Measurements from ENCODE around the gene STPG3. TPM values are rescaled to one million over a fixed set of nuclear protein-coding genes. Genes with fewer than 3 reads are reported as not detected.

STPG3 gene
- not detected for polyA plus RNA-seq (2013, experiment 1 of 2)
- polyA plus RNA-seq (2013, experiment 2 of 2) = not detected

GRCh38 chr9:137251194-137251461 lies at the start of gene STPG3:
Gene STPG3, plus strand, starts transcription at chr9:137251286. Its CDS starts 1 bp downstream, at chr9:137251287.
- peaks cover 31% of the 10 kb centered on the region for H3K4me1 ChIP-seq (ENCODE audit: control insufficient read depth, insufficient read depth, low read depth, low read length)
- no peak for DNase-seq
- no peaks in the 10 kb centered on the region for H3K9me3 ChIP-seq (ENCODE audit: control insufficient read depth, low read length)
- no peak within 1 kb of the TSS for H4K8ac ChIP-seq (ENCODE audit: low read length)
- H2BK5ac ChIP-seq (ENCODE audit: low read depth, low read length, poor library complexity, severe bottlenecking) = no peak within 1 kb of the TSS
- H3K23ac ChIP-seq (ENCODE audit: low read length in 2 of 2) = no peak within 1 kb of the TSS
- H3K4me2 ChIP-seq (ENCODE audit: low read length, poor library complexity, severe bottlenecking) = no peak within 1 kb of the TSS
- peaks cover 2% of the 10 kb centered on the region for H3K79me1 ChIP-seq (replicated peaks; ENCODE audit: low read length, poor library complexity, severe bottlenecking)
- H3K27me3 ChIP-seq (ENCODE audit: control insufficient read depth in 1 of 2, insufficient read depth in 1 of 2, low read length in 2 of 2) = peaks cover 0 to 7% of the 10 kb centered on the region in 2 experiments
- H3K9ac ChIP-seq (ENCODE audit: low read length) = no peak within 1 kb of the TSS
- peak within 1 kb of the TSS in 1 of 2 experiments; percentile 11 for H2BK12ac ChIP-seq (ENCODE audit: low read length in 2 of 2)
- no peak within 1 kb of the TSS for H3K14ac ChIP-seq (ENCODE audit: low read length in 2 of 2)
- no peak within 1 kb of the TSS for H3K18ac ChIP-seq (ENCODE audit: low read depth in 1 of 2, low read length in 2 of 2)
- peak within 1 kb of the TSS in 1 of 2 experiments; percentile 7 for H3K4me3 ChIP-seq (ENCODE audit: insufficient read depth in 1 of 2, low read depth in 1 of 2, low read length in 2 of 2)
- H2BK120ac ChIP-seq (ENCODE audit: low read depth, low read length) = no peak within 1 kb of the TSS
- no peak within 1 kb of the TSS for H2AFZ ChIP-seq (ENCODE audit: low read depth, low read length)
- H2AK5ac ChIP-seq (ENCODE audit: low read length, severe bottlenecking) = no peak within 1 kb of the TSS
- peaks cover 0 to 6% of the 10 kb centered on the region in 2 experiments for H3K36me3 ChIP-seq (ENCODE audit: control insufficient read depth in 1 of 2, insufficient read depth in 2 of 2, low read depth in 1 of 2, low read length in 2 of 2)
- whole genome bisulfite sequencing = 75% methylated on average over 4 of the region's 4 CpGs
- no peak within 1 kb of the TSS for H3K27ac ChIP-seq (ENCODE audit: low read length, poor library complexity, severe bottlenecking)
- peak within 1 kb of the TSS; percentile 33 for H2BK15ac ChIP-seq (ENCODE audit: low read depth, poor library complexity, severe bottlenecking)
- H3K4ac ChIP-seq (ENCODE audit: low read depth in 1 of 2, low read length in 2 of 2) = no peak within 1 kb of the TSS
- H4K91ac ChIP-seq (ENCODE audit: low read length) = no peak within 1 kb of the TSS

DNA sequence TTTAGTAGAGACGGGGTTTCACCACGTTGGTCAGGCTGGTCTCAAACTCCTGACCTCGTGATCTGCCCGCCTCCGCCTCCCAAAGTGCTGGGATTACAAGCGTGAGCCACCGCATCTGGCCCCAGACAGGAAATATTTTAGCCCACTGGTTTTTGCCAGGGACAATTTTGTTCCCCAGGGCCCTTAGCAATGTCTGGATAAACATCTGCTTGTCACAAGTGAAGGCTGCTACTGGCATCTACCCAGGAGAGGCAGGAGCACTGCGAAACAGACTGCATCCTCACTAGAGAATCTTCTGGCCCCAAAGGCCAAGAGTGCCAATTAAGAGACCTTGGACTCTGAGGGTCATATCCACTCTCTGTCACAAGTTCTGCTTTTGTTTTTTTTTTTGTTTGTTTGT lies 48.1 kb upstream of the STPG3 start:
- no peak overlapping the region for H4K91ac ChIP-seq (ENCODE audit: low read length)
- H3K4me1 ChIP-seq (ENCODE audit: control insufficient read depth, insufficient read depth, low read depth, low read length) = peaks cover 48% of the 10 kb centered on the region
- 88% methylated on average over 8 of the region's 8 CpGs for WGBS
- no peak overlapping the region for H3K27ac ChIP-seq (ENCODE audit: low read length, poor library complexity, severe bottlenecking)
- no peak overlapping the region for H4K8ac ChIP-seq (ENCODE audit: low read length)
- no peak overlapping the region for H3K14ac ChIP-seq (ENCODE audit: low read length in 2 of 2)
- H3K4me2 ChIP-seq (ENCODE audit: low read length, poor library complexity, severe bottlenecking) = no peak overlapping the region
- H3K79me1 ChIP-seq (replicated peaks; ENCODE audit: low read length, poor library complexity, severe bottlenecking) = peaks cover 32% of the 10 kb centered on the region
- H2BK15ac ChIP-seq (ENCODE audit: low read depth, poor library complexity, severe bottlenecking) = no peak overlapping the region
- peaks cover 12 to 14% of the 10 kb centered on the region in 2 experiments for H3K36me3 ChIP-seq (ENCODE audit: control insufficient read depth in 1 of 2, insufficient read depth in 2 of 2, low read depth in 1 of 2, low read length in 2 of 2)
- H3K9ac ChIP-seq (ENCODE audit: low read length) = no peak overlapping the region
- no peak overlapping the region for H2AFZ ChIP-seq (ENCODE audit: low read depth, low read length)
- H2BK120ac ChIP-seq (ENCODE audit: low read depth, low read length) = no peak overlapping the region
- H3K4me3 ChIP-seq (ENCODE audit: insufficient read depth in 1 of 2, low read depth in 1 of 2, low read length in 2 of 2) = no peak overlapping the region
- no peak overlapping the region for H2AK5ac ChIP-seq (ENCODE audit: low read length, severe bottlenecking)
- H3K23ac ChIP-seq (ENCODE audit: low read length in 2 of 2) = no peak overlapping the region
- H3K4ac ChIP-seq (ENCODE audit: low read depth in 1 of 2, low read length in 2 of 2) = no peak overlapping the region
- no peak overlapping the region for H3K18ac ChIP-seq (ENCODE audit: low read depth in 1 of 2, low read length in 2 of 2)
- DNase-seq = no peak
- no peaks in the 10 kb centered on the region for H3K27me3 ChIP-seq (ENCODE audit: control insufficient read depth in 1 of 2, insufficient read depth in 1 of 2, low read length in 2 of 2)
- H2BK12ac ChIP-seq (ENCODE audit: low read length in 2 of 2) = no peak overlapping the region
- no peak overlapping the region for H2BK5ac ChIP-seq (ENCODE audit: low read depth, low read length, poor library complexity, severe bottlenecking)
- H3K9me3 ChIP-seq (ENCODE audit: control insufficient read depth, low read length) = no peaks in the 10 kb centered on the region

DNA sequence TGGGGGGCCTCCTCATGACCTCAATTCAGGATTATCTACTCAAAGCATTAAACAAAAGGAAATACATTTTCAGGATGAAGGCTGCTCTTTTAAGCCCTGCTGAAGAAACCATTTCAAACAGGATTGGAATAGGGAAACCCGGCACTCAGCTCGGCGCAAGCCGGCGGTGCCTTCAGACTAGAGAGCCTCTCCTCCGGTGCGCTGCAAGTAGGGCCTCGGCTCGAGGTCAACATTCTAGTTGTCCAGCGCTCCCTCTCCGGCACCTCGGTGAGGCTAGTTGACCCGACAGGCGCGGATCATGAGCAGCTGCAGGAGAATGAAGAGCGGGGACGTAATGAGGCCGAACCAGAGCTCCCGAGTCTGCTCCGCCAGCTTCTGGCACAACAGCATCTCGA lies 46.4 kb upstream of the STPG3 start:
- Histone ChIP-seq H3K14ac (ENCODE audit: low read length in 2 of 2) (peak overlapping the region in 1 of 2 experiments; percentile 30), H2BK120ac (ENCODE audit: low read depth, low read length) (no peak overlapping the region), H3K4me1 (ENCODE audit: control insufficient read depth, insufficient read depth, low read depth, low read length) (peaks cover 32% of the 10 kb centered on the region), H4K8ac (ENCODE audit: low read length) (peak overlapping the region; percentile 98), H3K36me3 (ENCODE audit: control insufficient read depth in 1 of 2, insufficient read depth in 2 of 2, low read depth in 1 of 2, low read length in 2 of 2) (peaks cover 19 to 23% of the 10 kb centered on the region in 2 experiments), H2BK15ac (ENCODE audit: low read depth, poor library complexity, severe bottlenecking) (no peak overlapping the region), H3K4me3 (ENCODE audit: insufficient read depth in 1 of 2, low read depth in 1 of 2, low read length in 2 of 2) (peak overlapping the region; percentile 89 to 96), H3K18ac (ENCODE audit: low read depth in 1 of 2, low read length in 2 of 2) (no peak overlapping the region), H2BK5ac (ENCODE audit: low read depth, low read length, poor library complexity, severe bottlenecking) (no peak overlapping the region), H2AFZ (ENCODE audit: low read depth, low read length) (no peak overlapping the region), H3K79me1 (replicated peaks; ENCODE audit: low read length, poor library complexity, severe bottlenecking) (peaks cover 33% of the 10 kb centered on the region), H2BK12ac (ENCODE audit: low read length in 2 of 2) (peak overlapping the region in 1 of 2 experiments; percentile 19), H3K9me3 (ENCODE audit: control insufficient read depth, low read length) (no peaks in the 10 kb centered on the region), H3K23ac (ENCODE audit: low read length in 2 of 2) (peak overlapping the region in 1 of 2 experiments; percentile 91), H2AK5ac (ENCODE audit: low read length, severe bottlenecking) (no peak overlapping the region), H3K4me2 (ENCODE audit: low read length, poor library complexity, severe bottlenecking) (peak overlapping the region; percentile 97), H3K27ac (ENCODE audit: low read length, poor library complexity, severe bottlenecking) (peak overlapping the region; percentile 24), H3K9ac (ENCODE audit: low read length) (peak overlapping the region; percentile 98), H3K4ac (ENCODE audit: low read depth in 1 of 2, low read length in 2 of 2) (peak overlapping the region in 1 of 2 experiments; percentile 29), H4K91ac (ENCODE audit: low read length) (no peak overlapping the region), H3K27me3 (ENCODE audit: control insufficient read depth in 1 of 2, insufficient read depth in 1 of 2, low read length in 2 of 2) (no peaks in the 10 kb centered on the region)
- no peak for DNase-seq
- 44% methylated on average over 21 of the region's 21 CpGs for WGBS

GRCh38 chr9:137205126-137206069 lies 45.7 kb upstream of the STPG3 start, which contains the start of the genes NDOR1 and TMEM203:
Gene NDOR1, plus strand, starts transcription at chr9:137205700. Its CDS starts 78 bp downstream, at chr9:137205778.
Gene TMEM203, minus strand, starts transcription at chr9:137205648. Its CDS starts 234 bp downstream, at chr9:137205414.
- Histone ChIP-seq H2BK5ac (ENCODE audit: low read depth, low read length, poor library complexity, severe bottlenecking) (no peak within 1 kb of the TSS), H2BK120ac (ENCODE audit: low read depth, low read length) (peak within 1 kb of the TSS; percentile 71), H2BK12ac (ENCODE audit: low read length in 2 of 2) (peak within 1 kb of the TSS in 1 of 2 experiments; percentile 19), H3K18ac (ENCODE audit: low read depth in 1 of 2, low read length in 2 of 2) (peak within 1 kb of the TSS; percentile 69 to 82), H2BK15ac (ENCODE audit: low read depth, poor library complexity, severe bottlenecking) (no peak within 1 kb of the TSS), H2AFZ (ENCODE audit: low read depth, low read length) (peak within 1 kb of the TSS; percentile 68), H3K9me3 (ENCODE audit: control insufficient read depth, low read length) (no peaks in the 10 kb centered on the region), H4K91ac (ENCODE audit: low read length) (peak within 1 kb of the TSS; percentile 86), H3K4me2 (ENCODE audit: low read length, poor library complexity, severe bottlenecking) (peak within 1 kb of the TSS; percentile 97), H3K27ac (ENCODE audit: low read length, poor library complexity, severe bottlenecking) (peak within 1 kb of the TSS; percentile 24), H3K9ac (ENCODE audit: low read length) (peak within 1 kb of the TSS; percentile 98), H3K36me3 (ENCODE audit: control insufficient read depth in 1 of 2, insufficient read depth in 2 of 2, low read depth in 1 of 2, low read length in 2 of 2) (peaks cover 19 to 29% of the 10 kb centered on the region in 2 experiments), H2AK5ac (ENCODE audit: low read length, severe bottlenecking) (no peak within 1 kb of the TSS), H3K4me1 (ENCODE audit: control insufficient read depth, insufficient read depth, low read depth, low read length) (peaks cover 31% of the 10 kb centered on the region), H3K4me3 (ENCODE audit: insufficient read depth in 1 of 2, low read depth in 1 of 2, low read length in 2 of 2) (peak within 1 kb of the TSS; percentile 89 to 96), H3K27me3 (ENCODE audit: control insufficient read depth in 1 of 2, insufficient read depth in 1 of 2, low read length in 2 of 2) (no peaks in the 10 kb centered on the region), H3K79me1 (replicated peaks; ENCODE audit: low read length, poor library complexity, severe bottlenecking) (peaks cover 33% of the 10 kb centered on the region), H4K8ac (ENCODE audit: low read length) (peak within 1 kb of the TSS; percentile 98), H3K23ac (ENCODE audit: low read length in 2 of 2) (peak within 1 kb of the TSS in 1 of 2 experiments; percentile 91), H3K4ac (ENCODE audit: low read depth in 1 of 2, low read length in 2 of 2) (peak within 1 kb of the TSS; percentile 78 to 81), H3K14ac (ENCODE audit: low read length in 2 of 2) (peak within 1 kb of the TSS in 1 of 2 experiments; percentile 30)
- DNase-seq = peak; percentile 87
- under 1% methylated on average over 98 of the region's 98 CpGs for WGBS

Data from mesenchymal stem cell (in vitro differentiated cells and primary cell).